IPS-NIHi11 (cell line): Measurements from ENCODE around the gene ERICH2.
"Not testable (repeated sequence)": the region's sequence is repeated elsewhere in the genome, so short reads cannot be mapped to it uniquely, and the experiment has no call there.

Experiments
- DNase-seq: peaks from one replicate; pipeline ENCODE4 v3.0.0; 2012; ENCODE audit warnings: mixed read lengths, low spot score

ERICH2 gene

GRCh38 chr2:170770008-170770605 lies at the start of gene ERICH2:
Gene ERICH2 (plus strand): TSS chr2:170770378. CDS start chr2:170770682, 304 bp downstream.
- DNase-seq: peak; percentile 78

GRCh38 chr2:170721678-170722077 lies 48.5 kb upstream of the ERICH2 start:
- no peak for DNase-seq

GRCh38 chr2:170722301-170722700 lies 47.9 kb upstream of the ERICH2 start:
- no peak for DNase-seq

GRCh38 chr2:170723446-170723958 lies 46.7 kb upstream of the ERICH2 start:
- DNase-seq: no peak

- DNase-seq: no peak
Measured at GRCh38 chr2:170733798-170734600, 36.2 kb upstream of the ERICH2 start.

GRCh38 chr2:170734601-170735000 lies 35.6 kb upstream of the ERICH2 start:
- DNase-seq: not testable (repeated sequence)

GRCh38 chr2:170736628-170737027 lies 33.5 kb upstream of the ERICH2 start:
- no peak for DNase-seq

- DNase-seq: no peak
Measured at GRCh38 chr2:170737406-170737805, 32.8 kb upstream of the ERICH2 start.

GRCh38 chr2:170737821-170738220 lies 32.4 kb upstream of the ERICH2 start:
- DNase-seq: no peak

- DNase-seq: peak; percentile 21
Measured at GRCh38 chr2:170739048-170739447, 31.1 kb upstream of the ERICH2 start.

- no peak for DNase-seq
Measured at GRCh38 chr2:170739507-170740046, 30.6 kb upstream of the ERICH2 start.

GRCh38 chr2:170740660-170741059 lies 29.5 kb upstream of the ERICH2 start:
- peak; percentile 22 for DNase-seq

GRCh38 chr2:170742000-170742399 lies 28.2 kb upstream of the ERICH2 start:
- no peak for DNase-seq

- DNase-seq: no peak
Measured at GRCh38 chr2:170742896-170743529, 27.2 kb upstream of the ERICH2 start.

GRCh38 chr2:170743530-170744239 lies 26.5 kb upstream of the ERICH2 start:
- DNase-seq: no peak

GRCh38 chr2:170744248-170745002 lies 25.8 kb upstream of the ERICH2 start:
- DNase-seq: no peak

GRCh38 chr2:170745305-170745704 lies 24.9 kb upstream of the ERICH2 start:
- DNase-seq: no peak

GRCh38 chr2:170747921-170748320 lies 22.3 kb upstream of the ERICH2 start:
- no peak for DNase-seq

- not testable (repeated sequence) for DNase-seq
Measured at GRCh38 chr2:170751555-170751954, 18.6 kb upstream of the ERICH2 start.

GRCh38 chr2:170761572-170761971 lies 8.6 kb upstream of the ERICH2 start:
- DNase-seq: no peak

GRCh38 chr2:170762760-170763159 lies 7.4 kb upstream of the ERICH2 start:
- no peak for DNase-seq
